ENCODE results near the gene SERPINB8. TPM values are rescaled to one million over a fixed set of nuclear protein-coding genes. Genes with fewer than 3 reads are reported as not detected.
A peak's percentile ranks its signal among the peaks of the same experiment; 100 is the strongest.

Gene SERPINB8
- total RNA-seq, 4 donors from 2014 or later = 2.8 to 8.8 (median 5.3) TPM

- 94 to 98% methylated on average over 3 of the region's 3 CpGs for WGBS, 2 donors
- no peak for DNase-seq
- no peak overlapping the region for H3K27ac ChIP-seq
- H3K36me3 ChIP-seq = no peaks in the 10 kb centered on the region
- intact Hi-C loops (cut with DNase I) = no loop called here
- H3K27me3 ChIP-seq = no peaks in the 10 kb centered on the region
- no peaks in the 10 kb centered on the region for H3K4me1 ChIP-seq
- no peaks in the 10 kb centered on the region for H3K9me3 ChIP-seq
- no peak overlapping the region for H3K4me3 ChIP-seq (replicated peaks in 1 of 3)
- TF ChIP-seq POLR2A (IDR thresholded peaks at IDR 0.05) = no peak
- TF ChIP-seq CTCF (IDR thresholded peaks at IDR 0.05) = no peak
Observed at GRCh38 chr18:64009305-64009704, 39.4 kb downstream of the SERPINB8 start.

GRCh38 chr18:64011513-64011912 is 41.6 kb downstream of the SERPINB8 start:
- intact Hi-C loops (cut with DNase I) = no loop called here
- Histone ChIP-seq H3K4me3 (replicated peaks in 1 of 3) (no peak overlapping the region), H3K36me3 (no peaks in the 10 kb centered on the region), H3K27me3 (no peaks in the 10 kb centered on the region), H3K9me3 (no peaks in the 10 kb centered on the region), H3K4me1 (no peaks in the 10 kb centered on the region), H3K27ac (no peak overlapping the region)
- WGBS, 2 donors = 87 to 88% methylated on average over 2 of the region's 2 CpGs
- no peak for TF ChIP-seq CTCF (IDR thresholded peaks at IDR 0.05)
- TF ChIP-seq POLR2A (IDR thresholded peaks at IDR 0.05) = no peak
- no peak for DNase-seq

GRCh38 chr18:64017870-64018269 is 48.0 kb downstream of the SERPINB8 start:
- DNase-seq = no peak
- intact Hi-C loops (cut with DNase I) = no loop called here
- H3K4me3 ChIP-seq (replicated peaks in 1 of 3) = no peak overlapping the region
- 7 to 9% methylated on average over 1 of the region's 1 CpG for WGBS, 2 donors
- H3K36me3 ChIP-seq = no peaks in the 10 kb centered on the region
- TF ChIP-seq POLR2A (IDR thresholded peaks at IDR 0.05) (no peak), CTCF (IDR thresholded peaks at IDR 0.05) (peak in 3 of 6 experiments; percentile 45 to 50 (median 45))
- H3K27me3 ChIP-seq = no peaks in the 10 kb centered on the region
- H3K9me3 ChIP-seq = no peaks in the 10 kb centered on the region
- no peak overlapping the region for H3K27ac ChIP-seq
- no peaks in the 10 kb centered on the region for H3K4me1 ChIP-seq

GRCh38 chr18:64019922-64020756 is 50.3 kb downstream of the SERPINB8 start:
- TF ChIP-seq POLR2A (IDR thresholded peaks at IDR 0.05) = no peak
- TF ChIP-seq CTCF (IDR thresholded peaks at IDR 0.05) = no peak
- H3K9me3 ChIP-seq = no peaks in the 10 kb centered on the region
- no peak overlapping the region for H3K4me3 ChIP-seq (replicated peaks in 1 of 3)
- H3K36me3 ChIP-seq = no peaks in the 10 kb centered on the region
- DNase-seq = no peak
- no peaks in the 10 kb centered on the region for H3K27me3 ChIP-seq
- no peaks in the 10 kb centered on the region for H3K4me1 ChIP-seq
- H3K27ac ChIP-seq = no peak overlapping the region
- intact Hi-C loops (cut with DNase I) = no loop called here
- WGBS, 2 donors = 75 to 83% methylated on average over 3 of the region's 3 CpGs

GRCh38 chr18:64026350-64026749 is 56.5 kb downstream of the SERPINB8 start:
- no peaks in the 10 kb centered on the region for H3K9me3 ChIP-seq
- no peak for DNase-seq
- no peak overlapping the region for H3K27ac ChIP-seq
- no peaks in the 10 kb centered on the region for H3K36me3 ChIP-seq
- TF ChIP-seq CTCF (IDR thresholded peaks at IDR 0.05) = no peak
- no peak for TF ChIP-seq POLR2A (IDR thresholded peaks at IDR 0.05)
- no peaks in the 10 kb centered on the region for H3K4me1 ChIP-seq
- H3K4me3 ChIP-seq (replicated peaks in 1 of 3) = no peak overlapping the region
- no peaks in the 10 kb centered on the region for H3K27me3 ChIP-seq
- 94% methylated on average over 20 of the region's 20 CpGs for WGBS, 2 donors
- intact Hi-C loops (cut with DNase I) = no loop called here
